ENCODE measurements around the gene HMGB1. TPM values are rescaled to one million over a fixed set of nuclear protein-coding genes. Genes with fewer than 3 reads are reported as not detected.

The HMGB1 gene
- total RNA-seq, 1 experiment from 2014 or later, result 567 TPM

DNA sequence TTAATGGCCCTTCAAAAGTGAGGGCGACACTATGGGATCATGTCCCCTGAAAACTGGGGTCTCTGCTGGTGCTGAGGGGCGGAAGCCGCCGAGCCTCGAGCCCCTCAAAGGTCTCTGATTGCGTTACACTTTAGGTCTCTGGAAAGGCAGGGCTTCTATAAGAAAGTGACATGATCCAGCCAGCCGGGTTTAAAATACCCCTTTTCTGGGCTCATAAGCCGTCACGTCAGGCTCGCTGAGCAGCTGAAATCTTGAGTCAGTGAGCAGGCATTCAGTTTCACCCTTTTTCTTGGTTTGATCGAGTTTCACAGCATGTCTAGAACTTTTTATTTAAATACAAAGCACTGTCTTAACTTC is 600 bp upstream of the HMGB1 start:
- POLR2A ChIA-PET (ENCODE audit: unreplicated experiment), result interaction anchor here (0.6 kb wide), 1 partner anchor 543 kb away, joined by 3 read pairs; no protein-coding TSS in a partner anchor
- peaks cover 4% of the 10 kb centered on the region for H3F3A ChIP-seq (ENCODE audit: low read length, unreplicated experiment)
- no peak for TF ChIP-seq EZH2phosphoT487 (IDR thresholded peaks at IDR 0.05; ENCODE audit: borderline replicate concordance, low read length)
- peak overlapping the region; percentile 44 for H3K27ac ChIP-seq (ENCODE audit: low read length)
- H3K36me3 ChIP-seq (ENCODE audit: low read depth, low read length), result peaks cover 22% of the 10 kb centered on the region
- peak overlapping the region; percentile 84 for H3K4me3 ChIP-seq (ENCODE audit: low read length)
- H3K9me2 ChIP-seq (replicated peaks; ENCODE audit: low read length), result no peaks in the 10 kb centered on the region
- ATAC-seq (peak; percentile 3), DNase-seq (peak; percentile 30)
- CTCF ChIA-PET, result no interaction called here
- H3K79me2 ChIP-seq (ENCODE audit: low read length), result peaks cover 33% of the 10 kb centered on the region
- H3K4me1 ChIP-seq (ENCODE audit: insufficient read depth, low read length), result peaks cover 24% of the 10 kb centered on the region
- H3K9me3 ChIP-seq (ENCODE audit: low read length), result no peaks in the 10 kb centered on the region
- peaks cover 18% of the 10 kb centered on the region; the same call in 1 of the 2 replicates for H4K20me1 ChIP-seq (ENCODE audit: low read length)
- intact Hi-C loops (cut with micrococcal nuclease), result loop anchor here (1.0 to 5.0 kb wide), 6 partner anchors 86 to 696 kb away; partner anchors contain the start of genes HSPH1 and USPL1
- peak overlapping the region; percentile 77 for H3K9ac ChIP-seq (ENCODE audit: low read length)
- BruUV-seq (replicated peaks), result no TSS peak
- no peaks in the 10 kb centered on the region for H3K27me3 ChIP-seq (ENCODE audit: low read length)
- peak overlapping the region; percentile 84 for H2AFZ ChIP-seq (ENCODE audit: low read length)
- H3K4me2 ChIP-seq (ENCODE audit: low read length), result peak overlapping the region; percentile 91

GRCh38 chr13:30465343-30465592 is 468 bp downstream of the HMGB1 start:
- BruUV-seq (replicated peaks), result no TSS peak
- DNase-seq (no peak), ATAC-seq (no peak)
- Histone ChIP-seq H3K27ac (ENCODE audit: low read length) (peak overlapping the region; percentile 70), H3K79me2 (ENCODE audit: low read length) (peaks cover 33% of the 10 kb centered on the region), H3F3A (ENCODE audit: low read length, unreplicated experiment) (peaks cover 4% of the 10 kb centered on the region), H3K4me3 (ENCODE audit: low read length) (peak overlapping the region; percentile 84), H3K9ac (ENCODE audit: low read length) (peak overlapping the region; percentile 96), H3K9me3 (ENCODE audit: low read length) (no peaks in the 10 kb centered on the region), H3K27me3 (ENCODE audit: low read length) (no peaks in the 10 kb centered on the region), H3K4me2 (ENCODE audit: low read length) (peak overlapping the region; percentile 59), H3K36me3 (ENCODE audit: low read depth, low read length) (peaks cover 23% of the 10 kb centered on the region), H3K9me2 (replicated peaks; ENCODE audit: low read length) (no peaks in the 10 kb centered on the region), H2AFZ (ENCODE audit: low read length) (no peak overlapping the region), H3K4me1 (ENCODE audit: insufficient read depth, low read length) (peaks cover 24% of the 10 kb centered on the region), H4K20me1 (ENCODE audit: low read length) (peaks cover 18% of the 10 kb centered on the region; the same call in 1 of the 2 replicates)
- intact Hi-C loops (cut with micrococcal nuclease), result loop anchor here (5.0 kb wide), 4 partner anchors 87 to 697 kb away; partner anchors contain the start of gene HSPH1
- no peak for TF ChIP-seq EZH2 (IDR thresholded peaks at IDR 0.05; ENCODE audit: low read length, unreplicated experiment)
- TF ChIP-seq, protein P1, sequence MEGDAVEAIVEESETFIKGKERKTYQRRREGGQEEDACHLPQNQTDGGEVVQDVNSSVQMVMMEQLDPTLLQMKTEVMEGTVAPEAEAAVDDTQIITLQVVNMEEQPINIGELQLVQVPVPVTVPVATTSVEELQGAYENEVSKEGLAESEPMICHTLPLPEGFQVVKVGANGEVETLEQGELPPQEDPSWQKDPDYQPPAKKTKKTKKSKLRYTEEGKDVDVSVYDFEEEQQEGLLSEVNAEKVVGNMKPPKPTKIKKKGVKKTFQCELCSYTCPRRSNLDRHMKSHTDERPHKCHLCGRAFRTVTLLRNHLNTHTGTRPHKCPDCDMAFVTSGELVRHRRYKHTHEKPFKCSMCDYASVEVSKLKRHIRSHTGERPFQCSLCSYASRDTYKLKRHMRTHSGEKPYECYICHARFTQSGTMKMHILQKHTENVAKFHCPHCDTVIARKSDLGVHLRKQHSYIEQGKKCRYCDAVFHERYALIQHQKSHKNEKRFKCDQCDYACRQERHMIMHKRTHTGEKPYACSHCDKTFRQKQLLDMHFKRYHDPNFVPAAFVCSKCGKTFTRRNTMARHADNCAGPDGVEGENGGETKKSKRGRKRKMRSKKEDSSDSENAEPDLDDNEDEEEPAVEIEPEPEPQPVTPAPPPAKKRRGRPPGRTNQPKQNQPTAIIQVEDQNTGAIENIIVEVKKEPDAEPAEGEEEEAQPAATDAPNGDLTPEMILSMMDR (conservative IDR thresholded peaks at IDR 0.05; ENCODE audit: low read depth, low read length), result no peak
- no peak for TF ChIP-seq EZH2phosphoT487 (IDR thresholded peaks at IDR 0.05; ENCODE audit: borderline replicate concordance, low read length)
- POLR2A ChIA-PET (ENCODE audit: unreplicated experiment), result interaction anchor here (0.7 kb wide), 1 partner anchor 432 kb away, joined by 5 read pairs; no protein-coding TSS in a partner anchor
- CTCF ChIA-PET, result no interaction called here

GRCh38 chr13:30464496-30465342 is 1.0 kb downstream of the HMGB1 start:
- intact Hi-C loops (cut with micrococcal nuclease), result loop anchor here (5.0 kb wide), 4 partner anchors 88 to 698 kb away; partner anchors contain the start of gene HSPH1
- Histone ChIP-seq H2AFZ (ENCODE audit: low read length) (0 out of 2 replicates have a peak overlapping the region, but pooled peaks have one; percentile 8), H3K27me3 (ENCODE audit: low read length) (no peaks in the 10 kb centered on the region), H3K4me2 (ENCODE audit: low read length) (peak overlapping the region; percentile 90), H3K9me2 (replicated peaks; ENCODE audit: low read length) (no peaks in the 10 kb centered on the region), H3K9ac (ENCODE audit: low read length) (peak overlapping the region; percentile 83), H3K36me3 (ENCODE audit: low read depth, low read length) (peaks cover 25% of the 10 kb centered on the region), H3K9me3 (ENCODE audit: low read length) (no peaks in the 10 kb centered on the region), H3K79me2 (ENCODE audit: low read length) (peaks cover 33% of the 10 kb centered on the region), H3F3A (ENCODE audit: low read length, unreplicated experiment) (peaks cover 4% of the 10 kb centered on the region), H3K27ac (ENCODE audit: low read length) (peak overlapping the region; percentile 78), H3K4me1 (ENCODE audit: insufficient read depth, low read length) (peaks cover 24% of the 10 kb centered on the region), H4K20me1 (ENCODE audit: low read length) (peaks cover 18% of the 10 kb centered on the region; the same call in 1 of the 2 replicates), H3K4me3 (ENCODE audit: low read length) (peak overlapping the region; percentile 86)
- no peak for TF ChIP-seq EZH2phosphoT487 (IDR thresholded peaks at IDR 0.05; ENCODE audit: borderline replicate concordance, low read length)
- TF ChIP-seq, protein P1 (conservative IDR thresholded peaks at IDR 0.05; ENCODE audit: low read depth, low read length), result no peak
- TF ChIP-seq EZH2 (IDR thresholded peaks at IDR 0.05; ENCODE audit: low read length, unreplicated experiment), result no peak
- no TSS peak for BruUV-seq (replicated peaks)
- POLR2A ChIA-PET (ENCODE audit: unreplicated experiment), result no interaction called here
- peak; percentile 47 for DNase-seq
- CTCF ChIA-PET, result no interaction called here
- peak; percentile 21 for ATAC-seq
